ENCODE measurements around the gene GPR21. TPM values are rescaled to one million over a fixed set of nuclear protein-coding genes. Genes with fewer than 3 reads are reported as not detected.

Gene GPR21
- total RNA-seq, 1 experiment from 2014 or later = 0.63 TPM

GRCh38 chr9:123008909-123009308 is 24.6 kb upstream of the GPR21 start (continued):
- TF ChIP-seq USF1 (CRISPR knock-in tag; IDR thresholded peaks at IDR 0.05) (no peak), ZNF121 (CRISPR knock-in tag; IDR thresholded peaks at IDR 0.05) (no peak), ATF1 (CRISPR knock-in tag; IDR thresholded peaks at IDR 0.05) (no peak), OVOL2 (CRISPR knock-in tag; IDR thresholded peaks at IDR 0.05; ENCODE audit: borderline replicate concordance) (no peak), NR1H2 (CRISPR knock-in tag; IDR thresholded peaks at IDR 0.05) (no peak)

GRCh38 chr9:123011380-123011779 is 22.1 kb upstream of the GPR21 start:
- ChIA-PET POLR2A (no interaction called here), CTCF (interaction anchor here (0.6 kb wide), 1 partner anchor 80 kb away, joined by 3 read pairs; the partner anchor contains the start of gene ZBTB26)
- Mint-ChIP-seq H3K36me3 (peaks cover 36% of the 10 kb centered on the region), H3K9me3 (0 out of 2 replicates have a peak, but pooled peaks cover 4% of the 10 kb centered on the region), H3K27ac (no peak overlapping the region), H3K27me3 (ENCODE audit: low read depth) (no peaks in the 10 kb centered on the region), H3K4me1 (no peaks in the 10 kb centered on the region), H3K4me3 (no peak overlapping the region)
- no peak for TF ChIP-seq ATF1 (CRISPR knock-in tag; IDR thresholded peaks at IDR 0.05)
- TF ChIP-seq ATF2 (CRISPR knock-in tag; IDR thresholded peaks at IDR 0.05; ENCODE audit: borderline replicate concordance, low read depth) = no peak
- TF ChIP-seq NR2C2 (CRISPR knock-in tag; IDR thresholded peaks at IDR 0.05) = no peak
- TF ChIP-seq ZNF416 (CRISPR knock-in tag; IDR thresholded peaks at IDR 0.05) = no peak
- TF ChIP-seq ERG (CRISPR knock-in tag; IDR thresholded peaks at IDR 0.05) = no peak
- TF ChIP-seq AFF4 (CRISPR knock-in tag; IDR thresholded peaks at IDR 0.05; ENCODE audit: borderline replicate concordance) = no peak
- TF ChIP-seq CREM (CRISPR knock-in tag; IDR thresholded peaks at IDR 0.05) = no peak
- no peak for TF ChIP-seq NFE2L1 (CRISPR knock-in tag; IDR thresholded peaks at IDR 0.05)
- no peak for TF ChIP-seq ZNF281 (CRISPR knock-in tag; IDR thresholded peaks at IDR 0.05)
- TF ChIP-seq FOXJ3 (CRISPR knock-in tag; IDR thresholded peaks at IDR 0.05; ENCODE audit: borderline replicate concordance) = no peak
- no peak for TF ChIP-seq CREB1 (CRISPR knock-in tag; IDR thresholded peaks at IDR 0.05)
- no peak for DNase-seq (ENCODE audit: low spot score)
- no peak for ATAC-seq

Data from WTC11 (cell line).